NCI-H2081 (cell line): ENCODE data around the gene LACTBL1.
"Not testable (repeated sequence)": the region's sequence is repeated elsewhere in the genome, so short reads cannot be mapped to it uniquely, and the experiment has no call there.

ENCODE experiments used
- DNase-seq, 2 experiments: peaks; one replicate each; lab custom pipeline; 2025; lab: John Stamatoyannopoulos, UW

LACTBL1 gene

GRCh38 chr1:22972760-22973159 lies at the start of gene LACTBL1:
Gene LACTBL1 (minus strand): TSS chr1:22972866. CDS start chr1:22972316, 550 bp downstream.
- DNase-seq, result no peak

- no peak for DNase-seq
Measured at GRCh38 chr1:23021834-23022233, 49.2 kb upstream of the LACTBL1 start.

- DNase-seq, result peak; percentile 24 to 25
Measured at GRCh38 chr1:23020706-23021405, 48.2 kb upstream of the LACTBL1 start.

GRCh38 chr1:23019863-23020625 lies 47.4 kb upstream of the LACTBL1 start:
- DNase-seq, result peak; percentile 44 to 69

- DNase-seq, result peak; percentile 99
Measured at GRCh38 chr1:23019094-23019862, 46.6 kb upstream of the LACTBL1 start, which contains the start of gene KDM1A. Gene KDM1A (plus strand): TSS chr1:23019468. CDS start chr1:23019597, 129 bp downstream.

- DNase-seq, result peak; percentile 7 to 50
Measured at GRCh38 chr1:23018661-23019093, 46.0 kb upstream of the LACTBL1 start.

GRCh38 chr1:23013657-23014056 lies 41.0 kb upstream of the LACTBL1 start:
- peak; percentile 75 to 91 for DNase-seq

GRCh38 chr1:23010025-23010424 lies 37.4 kb upstream of the LACTBL1 start:
- not testable (repeated sequence) for DNase-seq

GRCh38 chr1:23008901-23009300 lies 36.2 kb upstream of the LACTBL1 start:
- no peak for DNase-seq

- DNase-seq, result no peak
Measured at GRCh38 chr1:23007106-23007505, 34.4 kb upstream of the LACTBL1 start.

GRCh38 chr1:23004769-23005168 lies 32.1 kb upstream of the LACTBL1 start:
- DNase-seq, result not testable (repeated sequence)

- DNase-seq, result no peak
Measured at GRCh38 chr1:23004112-23004511, 31.4 kb upstream of the LACTBL1 start.

GRCh38 chr1:23002218-23002617 lies 29.6 kb upstream of the LACTBL1 start:
- DNase-seq, result not testable (repeated sequence)

- not testable (repeated sequence) for DNase-seq
Measured at GRCh38 chr1:23000133-23000532, 27.5 kb upstream of the LACTBL1 start.

GRCh38 chr1:22997528-22997927 lies 24.9 kb upstream of the LACTBL1 start:
- DNase-seq, result not testable (repeated sequence)

- DNase-seq, result no peak
Measured at GRCh38 chr1:22995774-22996173, 23.1 kb upstream of the LACTBL1 start.

- not testable (repeated sequence) for DNase-seq
Measured at GRCh38 chr1:22993220-22993795, 20.6 kb upstream of the LACTBL1 start.

GRCh38 chr1:22992384-22992783 lies 19.7 kb upstream of the LACTBL1 start:
- DNase-seq, result not testable (repeated sequence)

- DNase-seq, result no peak
Measured at GRCh38 chr1:22983944-22984343, 11.3 kb upstream of the LACTBL1 start.

GRCh38 chr1:22980471-22980790 lies 7.8 kb upstream of the LACTBL1 start:
- DNase-seq, result not testable (repeated sequence)

GRCh38 chr1:22978299-22978698 lies 5.6 kb upstream of the LACTBL1 start:
- DNase-seq, result no peak
